Aorta (tissue), 4 donors: ENCODE measurements around the gene REEP2. TPM values are rescaled to one million over a fixed set of nuclear protein-coding genes. Genes with fewer than 3 reads are reported as not detected.

Experiments used
- polyA plus RNA-seq, 2 donors: library from polyadenylated mRNA; stranded (reverse); fragments of 200-250 nt; gene quantifications; one replicate each; pipeline ENCODE4 v1.2.3, GENCODE V29; 2013
- total RNA-seq, 2 donors: library from RNA; stranded (reverse); fragmentation: NEBNext Ultra II Directional; extraction: Animal tissue kit (Norgen Biotek cat#: 25700); gene quantifications; one replicate each; pipeline ENCODE4 v1.2.1, GENCODE V29; 2021
- donor health status: healthy with polysubstance abuse.
- donor health status: Bipolar disorder and iron deficiency.
- donor health status: DM: no; HTN: no; CAD: no.
- donor health status: DM: yes; HTN: yes; CAD: no.

REEP2 gene
- total and polyA plus RNA-seq, 4 donors = 6.4 to 21.9 (median 12.9) TPM

Other genes with a start within 250 kb of the REEP2 start
- gene CDC23, start 225.7 kb upstream of the REEP2 start, total RNA-seq = 10 to 100 TPM; 17.8 to 21.1 TPM
- 10 to 100 TPM in 1 of 2 donors, 1 to 10 TPM in 1; 5.8 to 15.6 TPM for gene CDC23, start 225.7 kb upstream of the REEP2 start, polyA plus RNA-seq
- gene GFRA3, start 164.4 kb upstream of the REEP2 start, total RNA-seq = 1 to 10 TPM in 1 of 2 donors, under 1 TPM in 1; 0.55 to 3.2 TPM
- gene GFRA3, start 164.4 kb upstream of the REEP2 start, polyA plus RNA-seq = not detected
- not detected for gene CDC25C, start 107.3 kb upstream of the REEP2 start, total RNA-seq
- under 1 TPM in 1 of 2 donors, not detected in 1; 0.38 TPM for gene CDC25C, start 107.3 kb upstream of the REEP2 start, polyA plus RNA-seq
- gene FAM53C, start 100.8 kb upstream of the REEP2 start, total RNA-seq = 10 to 100 TPM; 25.8 to 26.7 TPM
- 10 to 100 TPM in 1 of 2 donors, 1 to 10 TPM in 1; 9.9 to 14.7 TPM for gene FAM53C, start 100.8 kb upstream of the REEP2 start, polyA plus RNA-seq
- gene KDM3B, start 86.4 kb upstream of the REEP2 start, total RNA-seq = 10 to 100 TPM; 55.9 to 66.0 TPM
- 10 to 100 TPM; 17.4 to 27.2 TPM for gene KDM3B, start 86.4 kb upstream of the REEP2 start, polyA plus RNA-seq
- gene EGR1, start 26.4 kb downstream of the REEP2 start, total RNA-seq = 100 to 1,000 TPM; 158 to 669 TPM
- gene EGR1, start 26.4 kb downstream of the REEP2 start, polyA plus RNA-seq = 100 to 1,000 TPM in 1 of 2 donors, 10 to 100 TPM in 1; 61.5 to 300 TPM
- gene ETF1, start 104.2 kb downstream of the REEP2 start, total RNA-seq = 100 to 1,000 TPM in 1 of 2 donors, 10 to 100 TPM in 1; 69.2 to 101 TPM
- 10 to 100 TPM; 48.5 to 79.6 TPM for gene ETF1, start 104.2 kb downstream of the REEP2 start, polyA plus RNA-seq
- 100 to 1,000 TPM; 110 to 139 TPM for gene HSPA9, start 136.3 kb downstream of the REEP2 start, total RNA-seq
- gene HSPA9, start 136.3 kb downstream of the REEP2 start, polyA plus RNA-seq = 10 to 100 TPM; 65.2 to 68.6 TPM